Left lobe of liver (tissue), 2 donors: Measurements from ENCODE around the gene TTF2. TPM values are rescaled to one million over a fixed set of nuclear protein-coding genes. Genes with fewer than 3 reads are reported as not detected.
"Not testable (repeated sequence)": the region's sequence is repeated elsewhere in the genome, so short reads cannot be mapped to it uniquely, and the experiment has no call there.

ENCODE experiments used
- ATAC-seq: fragments of 200-7000 bp; cut with Tn5 transposase; one replicate; pipeline ENCODE4 v1.9.1; 2020; ENCODE audit warnings: mild to moderate bottlenecking, moderate library complexity
- DNase-seq: peaks from one replicate; pipeline ENCODE4 v3.0.0-alpha.2; 2020; ENCODE audit warnings: low spot score
- total RNA-seq: library from RNA; stranded (reverse); gene quantifications from one replicate; pipeline ENCODE4 v1.2.1, GENCODE V29; 2021
- donor health status: DM: no; HTN: no; CAD: no; lungs with moderate emphysema.
- donor health status: DM: no; HTN: yes; CAD: no.

Gene TTF2
- total RNA-seq, 1 donor from 2014 or later = 2.9 TPM

DNA sequence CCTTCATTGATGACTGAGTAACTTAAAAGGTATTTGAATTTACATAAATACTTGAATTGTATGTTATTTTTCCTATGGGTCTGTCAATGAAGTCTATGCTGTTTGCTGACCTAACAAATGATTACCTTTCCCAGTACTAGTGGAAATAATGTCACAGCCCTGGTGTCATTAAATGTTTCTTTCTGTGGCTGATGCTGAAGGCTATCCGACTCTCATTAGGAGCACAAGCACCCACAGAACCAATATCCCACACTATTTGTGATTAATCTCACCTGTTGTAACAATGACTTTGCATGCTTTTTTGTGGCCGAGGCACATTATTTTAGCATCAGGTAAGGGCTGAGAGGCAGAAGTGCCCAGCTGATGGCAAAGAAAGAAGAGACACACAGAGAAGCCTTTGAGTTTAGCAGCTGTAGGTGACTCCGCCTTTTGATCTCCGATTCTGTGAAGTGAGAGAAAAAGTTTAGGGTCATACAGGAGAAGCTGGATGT is 87.3 kb downstream of the TTF2 start:
- ATAC-seq (no peak), DNase-seq (no peak)

DNA sequence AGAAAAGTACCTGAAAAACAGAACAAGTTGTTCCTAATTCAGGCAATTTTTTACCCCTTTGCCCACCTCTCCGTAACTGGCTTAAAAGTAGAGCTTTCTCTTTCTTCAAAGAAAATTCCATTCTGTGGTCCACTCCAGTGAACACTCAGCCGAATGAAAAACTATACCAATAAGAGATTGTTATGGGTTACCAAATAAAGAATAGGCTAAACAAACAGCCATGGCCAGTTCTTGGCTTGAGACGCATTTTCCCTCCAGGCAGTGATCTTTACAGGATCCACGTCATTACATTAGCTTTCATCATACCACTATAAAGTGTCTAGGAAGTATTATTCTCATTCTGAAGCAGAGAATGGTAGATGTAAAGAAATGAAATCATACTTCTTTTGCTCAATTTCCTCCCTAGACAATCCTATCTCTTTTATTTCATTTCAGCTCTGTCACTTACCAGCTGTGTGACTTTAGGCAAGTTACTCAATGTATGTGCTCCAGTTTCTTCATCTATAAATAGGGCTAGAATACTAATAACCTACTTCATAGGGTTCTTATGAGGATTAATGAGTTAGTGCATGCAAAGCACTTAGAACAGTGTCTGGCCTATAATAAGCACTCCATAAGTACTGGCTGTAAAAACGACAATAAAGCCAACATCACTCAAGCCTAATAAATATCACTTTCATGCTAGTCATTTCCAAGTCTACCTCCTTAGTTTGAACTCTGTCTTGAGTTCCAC is 87.9 kb downstream of the TTF2 start:
- ATAC-seq (no peak), DNase-seq (no peak)

DNA sequence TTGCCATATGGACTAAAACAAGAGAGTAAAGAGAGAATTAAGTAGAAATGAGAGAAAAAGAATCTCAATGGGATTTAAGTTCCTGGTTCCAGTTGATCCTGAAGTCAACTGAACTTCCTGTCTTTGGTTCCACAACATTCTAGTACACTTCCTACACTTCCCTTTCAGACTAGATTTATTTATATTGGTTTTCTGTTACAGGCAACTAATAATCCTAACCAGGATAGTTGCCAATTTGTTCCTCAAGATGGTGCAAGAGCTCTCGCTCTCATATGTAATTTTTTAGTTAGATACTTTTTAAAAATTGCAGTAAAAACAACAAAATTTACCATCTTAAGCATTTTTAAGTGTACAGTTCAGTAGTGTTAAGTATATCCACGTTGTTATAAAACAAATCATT is 90.2 kb downstream of the TTF2 start:
- DNase-seq = no peak
- ATAC-seq = no peak

DNA sequence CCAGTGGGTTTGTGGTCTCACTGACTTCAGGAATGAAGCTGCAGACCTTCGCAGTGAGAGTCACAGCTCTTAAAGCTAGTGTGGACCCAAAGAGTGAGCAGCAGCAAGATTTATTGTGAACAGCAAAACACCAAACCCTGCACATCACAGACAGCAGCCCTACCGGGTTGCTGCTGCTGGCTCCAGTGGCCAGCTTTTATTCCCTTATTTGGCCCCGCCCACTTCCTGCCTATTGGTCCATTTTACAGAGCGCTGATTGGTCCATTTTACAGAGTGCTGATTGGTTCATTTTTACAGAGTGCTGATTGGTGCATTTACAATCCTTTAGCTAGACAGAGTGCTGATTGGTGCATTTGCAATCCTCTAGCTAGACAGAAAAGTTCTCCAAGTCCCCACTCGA is 91.2 kb downstream of the TTF2 start:
- DNase-seq = not testable (repeated sequence)

More for the DNA sequence above, 91.2 kb downstream of the TTF2 start:
- not testable (repeated sequence) for ATAC-seq

Other genes starting within 250 kb of the TTF2 start
- gene PTGFRN, start 150.4 kb upstream of the TTF2 start, total RNA-seq = 11.9 TPM
- gene CD101, start 58.6 kb upstream of the TTF2 start, total RNA-seq = 0.15 TPM
- 0.73 TPM for gene TRIM45, start 61.4 kb downstream of the TTF2 start, total RNA-seq
- 0.38 TPM for gene VTCN1, start 150.6 kb downstream of the TTF2 start, total RNA-seq